ENCODE results near the gene CPAMD8. TPM values are rescaled to one million over a fixed set of nuclear protein-coding genes. Genes with fewer than 3 reads are reported as not detected.
A peak's percentile ranks its signal among the peaks of the same experiment; 100 is the strongest.
"Not testable (repeated sequence)": the region's sequence is repeated elsewhere in the genome, so short reads cannot be mapped to it uniquely, and the experiment has no call there.

CPAMD8 gene
- total and polyA plus RNA-seq, 5 experiments from 2014 or later = 0.89 to 7.5 (median 2.1) TPM

DNA sequence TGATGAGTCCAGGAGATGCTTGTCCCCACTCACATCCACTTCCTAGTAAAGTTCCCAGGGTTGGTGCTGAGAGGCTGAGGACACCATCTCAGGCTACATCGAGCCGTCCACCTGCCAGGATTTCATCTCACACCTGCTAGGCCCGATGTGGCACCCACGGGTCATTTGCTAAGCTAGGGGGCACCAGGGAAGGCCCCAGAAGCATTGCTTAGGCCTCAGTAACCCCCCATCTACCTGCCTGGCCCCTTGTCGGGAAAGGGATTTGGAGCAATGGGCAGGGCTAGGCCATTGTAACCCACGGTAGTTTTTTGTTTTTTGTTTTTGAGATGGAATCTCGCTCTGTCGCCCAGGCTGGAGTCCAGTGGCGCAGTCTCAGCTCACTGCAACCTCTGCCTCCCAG lies 86.0 kb downstream of the CPAMD8 start:
- H3K4me1 Mint-ChIP-seq = peaks cover 0 to 2% (median 0%) of the 10 kb centered on the region in 4 donors
- peaks cover 0 to 14% (median 9%) of the 10 kb centered on the region in 9 donors for H3K9me3 Mint-ChIP-seq
- no peak for DNase-seq
- H3K4me3 Mint-ChIP-seq = no peak overlapping the region
- no peaks in the 10 kb centered on the region for H3K27me3 Mint-ChIP-seq
- ATAC-seq = no peak
- POLR2A ChIA-PET = interaction anchor here (0.5 kb wide), 1 partner anchor 85 kb away, joined by 3 read pairs; no protein-coding TSS in a partner anchor
- peaks cover 0 to 2% (median 0%) of the 10 kb centered on the region in 3 donors for H3K36me3 Mint-ChIP-seq
- H3K27ac Mint-ChIP-seq = no peak overlapping the region

DNA sequence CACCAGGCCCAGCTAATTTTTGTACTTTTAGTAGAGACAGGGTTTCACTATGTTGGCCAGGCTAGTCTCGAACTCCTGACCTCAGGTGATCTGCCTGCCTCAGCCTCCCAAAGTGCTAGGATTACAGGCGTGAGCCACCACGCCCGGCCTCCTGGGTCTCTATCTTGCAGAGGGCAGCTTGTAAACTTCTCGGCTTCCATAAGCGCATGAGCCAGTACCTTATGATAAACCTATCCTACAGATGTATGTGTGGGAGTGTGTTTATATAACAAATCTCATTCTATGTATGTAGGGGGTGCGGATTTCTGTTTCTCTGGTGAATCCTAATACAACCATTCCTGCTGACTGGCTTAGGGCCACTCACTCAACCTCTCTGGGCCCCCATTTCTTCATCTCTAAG lies 86.5 kb downstream of the CPAMD8 start:
- Mint-ChIP-seq H3K27ac (peak overlapping the region in 1 of 10 donors; percentile 35), H3K9me3 (peaks cover 4 to 18% (median 12%) of the 10 kb centered on the region in 9 donors)
- not testable (repeated sequence) for H3K27me3 Mint-ChIP-seq

GRCh38 chr19:16938211-16938610 lies 88.4 kb downstream of the CPAMD8 start:
- POLR2A ChIA-PET = no interaction called here
- H3K27me3 Mint-ChIP-seq = peaks cover 0 to 2% (median 0%) of the 10 kb centered on the region in 5 donors

More for the DNA sequence above, 86.5 kb downstream of the CPAMD8 start:
- not testable (repeated sequence) for ATAC-seq, H3K36me3 Mint-ChIP-seq, DNase-seq, H3K4me1 Mint-ChIP-seq, H3K4me3 Mint-ChIP-seq
- POLR2A ChIA-PET = interaction anchor here (0.5 kb wide), 1 partner anchor 85 kb away, joined by 3 read pairs; no protein-coding TSS in a partner anchor

GRCh38 chr19:16937796-16938195 lies 88.8 kb downstream of the CPAMD8 start:
- Mint-ChIP-seq H3K36me3 (peaks cover 1 to 20% (median 6%) of the 10 kb centered on the region in 3 donors), H3K9me3 (peaks cover 12 to 36% (median 29%) of the 10 kb centered on the region in 9 donors)
- H3K4me1 Mint-ChIP-seq, DNase-seq, H3K27me3 Mint-ChIP-seq, POLR2A ChIA-PET, H3K27ac Mint-ChIP-seq, ATAC-seq, H3K4me3 Mint-ChIP-seq: not testable (repeated sequence)

More at GRCh38 chr19:16938211-16938610, 88.4 kb downstream of the CPAMD8 start:
- Mint-ChIP-seq H3K27ac (no peak overlapping the region), H3K36me3 (peaks cover 1 to 19% (median 6%) of the 10 kb centered on the region in 3 donors), H3K9me3 (peaks cover 12 to 34% (median 26%) of the 10 kb centered on the region in 9 donors), H3K4me3 (no peak overlapping the region), H3K4me1 (peaks cover 0 to 2% (median 0%) of the 10 kb centered on the region in 4 donors)
- ATAC-seq (no peak), DNase-seq (no peak)

- Mint-ChIP-seq H3K4me1 (no peaks in the 10 kb centered on the region), H3K9me3 (peaks cover 12 to 44% (median 31%) of the 10 kb centered on the region in 9 donors), H3K4me3 (no peak overlapping the region), H3K27ac (no peak overlapping the region), H3K27me3 (peaks cover 0 to 2% (median 0%) of the 10 kb centered on the region in 5 donors), H3K36me3 (peaks cover 1 to 20% (median 6%) of the 10 kb centered on the region in 3 donors)
- ATAC-seq = no peak
- POLR2A ChIA-PET = no interaction called here
- no peak for DNase-seq
These were observed 89.7 kb downstream of the CPAMD8 start for GRCh38 chr19:16936901-16937300.

- POLR2A ChIA-PET = no interaction called here
- H3K9me3 Mint-ChIP-seq = peaks cover 12 to 48% (median 34%) of the 10 kb centered on the region in 9 donors
- H3K27me3 Mint-ChIP-seq = peaks cover 0 to 6% (median 0%) of the 10 kb centered on the region in 5 donors
- ATAC-seq (no peak), DNase-seq (no peak)
- H3K4me3 Mint-ChIP-seq = no peak overlapping the region
- H3K27ac Mint-ChIP-seq = no peak overlapping the region
- no peaks in the 10 kb centered on the region for H3K4me1 Mint-ChIP-seq
- peaks cover 1 to 24% (median 6%) of the 10 kb centered on the region in 3 donors for H3K36me3 Mint-ChIP-seq
These were observed 92.1 kb downstream of the CPAMD8 start for GRCh38 chr19:16934489-16934888.

GRCh38 chr19:16931306-16931705 lies 95.3 kb downstream of the CPAMD8 start:
- peaks cover 0 to 10% (median 0%) of the 10 kb centered on the region in 5 donors for H3K27me3 Mint-ChIP-seq
- peaks cover 7 to 31% (median 13%) of the 10 kb centered on the region in 3 donors for H3K36me3 Mint-ChIP-seq
- H3K9me3 Mint-ChIP-seq = peaks cover 15 to 59% (median 36%) of the 10 kb centered on the region in 9 donors
- no peak for DNase-seq
- no peak for ATAC-seq
- POLR2A ChIA-PET = no interaction called here
- no peaks in the 10 kb centered on the region for H3K4me1 Mint-ChIP-seq
- no peak overlapping the region for H3K27ac Mint-ChIP-seq
- H3K4me3 Mint-ChIP-seq = no peak overlapping the region

- no peak overlapping the region for H3K27ac Mint-ChIP-seq
- POLR2A ChIA-PET = no interaction called here
- H3K36me3 Mint-ChIP-seq = peaks cover 8 to 31% (median 13%) of the 10 kb centered on the region in 3 donors
- no peaks in the 10 kb centered on the region for H3K4me1 Mint-ChIP-seq
- ATAC-seq (no peak), DNase-seq (no peak)
- H3K9me3 Mint-ChIP-seq = peaks cover 15 to 59% (median 31%) of the 10 kb centered on the region in 9 donors
- peaks cover 0 to 10% (median 0%) of the 10 kb centered on the region in 5 donors for H3K27me3 Mint-ChIP-seq
- no peak overlapping the region for H3K4me3 Mint-ChIP-seq
These were observed 95.9 kb downstream of the CPAMD8 start for GRCh38 chr19:16930753-16931152.

GRCh38 chr19:16928916-16929315 lies 97.7 kb downstream of the CPAMD8 start:
- Mint-ChIP-seq H3K36me3 (peaks cover 9 to 23% (median 17%) of the 10 kb centered on the region in 3 donors), H3K9me3 (peaks cover 9 to 49% (median 23%) of the 10 kb centered on the region in 9 donors), H3K27me3 (peaks cover 0 to 9% (median 0%) of the 10 kb centered on the region in 5 donors), H3K27ac (no peak overlapping the region), H3K4me1 (no peaks in the 10 kb centered on the region), H3K4me3 (no peak overlapping the region)
- ATAC-seq (no peak), DNase-seq (no peak)
- POLR2A ChIA-PET = no interaction called here

DNA sequence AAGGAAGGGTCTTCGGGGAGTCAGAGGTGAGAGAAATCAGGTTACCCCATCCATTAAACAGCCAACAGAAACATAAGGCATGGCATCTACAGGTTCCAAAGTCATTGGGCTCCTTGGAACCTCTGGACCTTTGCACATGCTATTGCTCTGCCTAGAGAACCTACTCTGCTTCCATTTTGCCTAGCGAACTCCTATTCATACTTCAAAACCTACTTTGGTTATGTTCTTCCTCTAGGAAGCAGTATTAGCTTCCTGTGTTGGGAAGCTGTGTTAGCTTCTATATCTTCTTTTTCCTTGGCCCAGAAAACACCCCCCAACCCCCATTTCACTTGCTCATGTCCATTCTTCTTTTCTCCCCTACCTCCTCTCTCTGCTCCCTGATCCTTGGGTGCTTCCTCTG lies 98.3 kb downstream of the CPAMD8 start:
- Mint-ChIP-seq H3K27ac (no peak overlapping the region), H3K4me1 (no peaks in the 10 kb centered on the region), H3K27me3 (peaks cover 0 to 8% (median 0%) of the 10 kb centered on the region in 5 donors), H3K36me3 (peaks cover 9 to 17% (median 16%) of the 10 kb centered on the region in 3 donors), H3K9me3 (peaks cover 4 to 44% (median 17%) of the 10 kb centered on the region in 9 donors), H3K4me3 (no peak overlapping the region)
- POLR2A ChIA-PET = interaction anchor here (0.6 kb wide), 1 partner anchor 9 kb away, joined by 3 read pairs; no protein-coding TSS in a partner anchor
- ATAC-seq (no peak), DNase-seq (no peak)

DNA sequence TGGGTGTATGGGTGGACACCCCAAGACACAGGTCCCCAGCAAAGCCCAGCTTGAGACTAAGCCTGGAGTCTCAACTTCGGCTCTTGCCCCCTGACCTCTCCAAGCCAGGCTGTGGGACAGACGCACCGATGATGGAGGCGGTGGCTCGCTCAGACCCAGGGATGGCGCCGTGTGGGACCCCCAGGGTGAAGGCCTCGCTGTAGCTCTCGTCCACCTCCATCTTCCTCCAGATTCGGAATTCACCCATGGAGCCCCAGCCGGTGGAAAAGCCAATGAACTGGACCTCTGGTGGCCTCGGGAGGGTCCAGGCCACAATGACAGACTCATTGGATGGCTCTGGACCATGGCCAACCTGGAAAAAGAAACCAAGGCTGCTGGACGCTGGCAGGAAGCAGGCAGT lies 98.7 kb downstream of the CPAMD8 start:
- ATAC-seq (no peak), DNase-seq (no peak)
- Mint-ChIP-seq H3K4me3 (no peak overlapping the region), H3K27me3 (peaks cover 0 to 8% (median 0%) of the 10 kb centered on the region in 5 donors), H3K36me3 (peaks cover 13 to 16% (median 16%) of the 10 kb centered on the region in 3 donors), H3K9me3 (peaks cover 2 to 41% (median 16%) of the 10 kb centered on the region in 9 donors), H3K27ac (no peak overlapping the region), H3K4me1 (no peaks in the 10 kb centered on the region)
- POLR2A ChIA-PET = interaction anchor here (0.6 kb wide), 1 partner anchor 9 kb away, joined by 3 read pairs; no protein-coding TSS in a partner anchor

DNA sequence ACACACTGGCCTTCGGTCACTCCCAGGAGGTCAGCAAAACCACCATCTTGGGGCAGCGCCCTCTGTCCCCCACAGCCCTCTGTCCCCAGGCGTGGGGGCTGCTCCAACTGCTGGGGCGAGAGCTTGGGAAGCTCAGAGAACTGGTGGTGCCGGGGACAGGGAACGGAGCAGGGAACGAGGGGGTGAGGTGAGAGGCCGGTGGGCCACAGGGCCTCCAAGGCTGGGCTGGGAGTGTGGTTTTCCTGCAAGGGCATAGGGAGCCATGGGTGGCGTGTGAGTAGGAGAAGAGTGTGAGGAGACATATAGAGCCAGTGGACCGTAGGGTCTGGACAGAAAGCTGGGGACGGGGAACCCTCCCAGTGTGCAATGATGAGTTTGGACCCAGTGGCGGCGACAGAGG lies 103.7 kb downstream of the CPAMD8 start:
- peaks cover 0 to 4% (median 0%) of the 10 kb centered on the region in 5 donors for H3K27me3 Mint-ChIP-seq
- no peaks in the 10 kb centered on the region for H3K4me1 Mint-ChIP-seq
- POLR2A ChIA-PET = no interaction called here
- peaks cover 11 to 15% (median 14%) of the 10 kb centered on the region in 3 donors for H3K36me3 Mint-ChIP-seq
- ATAC-seq (no peak), DNase-seq (no peak)
- H3K4me3 Mint-ChIP-seq = no peak overlapping the region
- peak overlapping the region in 1 of 10 donors; percentile 41 for H3K27ac Mint-ChIP-seq
- H3K9me3 Mint-ChIP-seq = peaks cover 0 to 34% (median 11%) of the 10 kb centered on the region in 9 donors

GRCh38 chr19:16922592-16922934 lies 104.0 kb downstream of the CPAMD8 start:
- DNase-seq (no peak), ATAC-seq (no peak)
- Mint-ChIP-seq H3K27me3 (peaks cover 0 to 4% (median 0%) of the 10 kb centered on the region in 5 donors), H3K36me3 (peaks cover 11 to 15% (median 14%) of the 10 kb centered on the region in 3 donors), H3K4me1 (no peaks in the 10 kb centered on the region), H3K27ac (peak overlapping the region in 1 of 10 donors; percentile 41), H3K4me3 (no peak overlapping the region), H3K9me3 (peaks cover 0 to 33% (median 11%) of the 10 kb centered on the region in 9 donors)
- POLR2A ChIA-PET = no interaction called here

Measured in naive thymus-derived CD8-positive, alpha-beta T cell (primary cell).